IPS-15b (cell line): Measurements from ENCODE around the gene SHANK1.
"Not testable (repeated sequence)": the region's sequence is repeated elsewhere in the genome, so short reads cannot be mapped to it uniquely, and the experiment has no call there.

Experiments used
- H3K27me3 ChIP-seq: one replicate; pipeline ENCODE4 v1.6.1; 2013; ENCODE audit warnings: low read length; ENCODE audit not compliant: control insufficient read depth, insufficient read depth
- H3K36me3 ChIP-seq: one replicate; pipeline ENCODE4 v1.6.1; 2013; ENCODE audit warnings: low read length; ENCODE audit not compliant: control insufficient read depth, insufficient read depth
- H3K4me1 ChIP-seq: one replicate; pipeline ENCODE4 v1.6.1; 2013; ENCODE audit warnings: mild to moderate bottlenecking, low read length; ENCODE audit not compliant: control insufficient read depth, insufficient read depth
- H3K4me3 ChIP-seq: one replicate; pipeline ENCODE4 v1.5.1; 2013; ENCODE audit warnings: low read depth, low read length
- H3K9ac ChIP-seq: one replicate; pipeline ENCODE4 v1.6.1; 2013; ENCODE audit warnings: low read depth, mild to moderate bottlenecking, low read length
- H3K9me3 ChIP-seq: one replicate; pipeline ENCODE4 v1.6.1; 2013; ENCODE audit warnings: mild to moderate bottlenecking, low read length; ENCODE audit not compliant: control insufficient read depth, insufficient read depth

The SHANK1 gene

GRCh38 chr19:50632151-50632835 lies 87.3 kb downstream of the SHANK1 start:
- no peaks in the 10 kb centered on the region for H3K4me1 ChIP-seq
- peaks cover 13% of the 10 kb centered on the region for H3K27me3 ChIP-seq
- H3K4me3 ChIP-seq, result no peak overlapping the region
- no peaks in the 10 kb centered on the region for H3K36me3 ChIP-seq
- H3K9ac ChIP-seq, result no peak overlapping the region
- H3K9me3 ChIP-seq, result peaks cover 9% of the 10 kb centered on the region

- no peaks in the 10 kb centered on the region for H3K4me1 ChIP-seq
- peaks cover 9% of the 10 kb centered on the region for H3K9me3 ChIP-seq
- H3K27me3 ChIP-seq, result no peaks in the 10 kb centered on the region
- H3K36me3 ChIP-seq, result no peaks in the 10 kb centered on the region
- H3K4me3 ChIP-seq, result no peak overlapping the region
- H3K9ac ChIP-seq, result no peak overlapping the region
Measured at GRCh38 chr19:50629801-50630200, 89.8 kb downstream of the SHANK1 start.

GRCh38 chr19:50629194-50629593 lies 90.4 kb downstream of the SHANK1 start:
- Histone ChIP-seq H3K4me3 (no peak overlapping the region), H3K9ac (no peak overlapping the region), H3K36me3 (no peaks in the 10 kb centered on the region), H3K4me1 (no peaks in the 10 kb centered on the region), H3K9me3 (peaks cover 7% of the 10 kb centered on the region), H3K27me3 (no peaks in the 10 kb centered on the region)

GRCh38 chr19:50628551-50628950 lies 91.1 kb downstream of the SHANK1 start:
- no peaks in the 10 kb centered on the region for H3K4me1 ChIP-seq
- no peaks in the 10 kb centered on the region for H3K36me3 ChIP-seq
- peaks cover 3% of the 10 kb centered on the region for H3K9me3 ChIP-seq
- no peak overlapping the region for H3K4me3 ChIP-seq
- H3K9ac ChIP-seq, result no peak overlapping the region
- H3K27me3 ChIP-seq, result no peaks in the 10 kb centered on the region

- H3K9ac ChIP-seq, result no peak overlapping the region
Measured at GRCh38 chr19:50628146-50628545, 91.5 kb downstream of the SHANK1 start.

GRCh38 chr19:50626795-50627194 lies 92.8 kb downstream of the SHANK1 start:
- H3K4me3 ChIP-seq, result no peak overlapping the region
- H3K9me3 ChIP-seq, result no peaks in the 10 kb centered on the region
- H3K9ac ChIP-seq, result no peak overlapping the region
- H3K4me1 ChIP-seq, result no peaks in the 10 kb centered on the region
- no peaks in the 10 kb centered on the region for H3K36me3 ChIP-seq
- H3K27me3 ChIP-seq, result no peaks in the 10 kb centered on the region

More at GRCh38 chr19:50628146-50628545, 91.5 kb downstream of the SHANK1 start:
- Histone ChIP-seq H3K9me3 (no peaks in the 10 kb centered on the region), H3K4me1 (no peaks in the 10 kb centered on the region), H3K4me3 (no peak overlapping the region), H3K36me3 (no peaks in the 10 kb centered on the region), H3K27me3 (no peaks in the 10 kb centered on the region)

GRCh38 chr19:50626011-50626410 lies 93.6 kb downstream of the SHANK1 start:
- H3K27me3 ChIP-seq, result no peaks in the 10 kb centered on the region
- H3K36me3 ChIP-seq, result no peaks in the 10 kb centered on the region
- no peak overlapping the region for H3K4me3 ChIP-seq
- H3K4me1 ChIP-seq, result no peaks in the 10 kb centered on the region
- H3K9me3 ChIP-seq, result no peaks in the 10 kb centered on the region
- no peak overlapping the region for H3K9ac ChIP-seq

- H3K9me3 ChIP-seq, result no peaks in the 10 kb centered on the region
- H3K9ac ChIP-seq, result no peak overlapping the region
Measured at GRCh38 chr19:50624949-50625600, 94.5 kb downstream of the SHANK1 start.

GRCh38 chr19:50620394-50620906 lies 99.2 kb downstream of the SHANK1 start:
- not testable (repeated sequence) for H3K4me3 ChIP-seq, H3K9ac ChIP-seq, H3K4me1 ChIP-seq

More at GRCh38 chr19:50624949-50625600, 94.5 kb downstream of the SHANK1 start:
- no peaks in the 10 kb centered on the region for H3K27me3 ChIP-seq
- H3K4me1 ChIP-seq, result no peaks in the 10 kb centered on the region
- H3K36me3 ChIP-seq, result no peaks in the 10 kb centered on the region
- no peak overlapping the region for H3K4me3 ChIP-seq

GRCh38 chr19:50619184-50619583 lies 100.4 kb downstream of the SHANK1 start:
- not testable (repeated sequence) for H3K4me1 ChIP-seq, H3K4me3 ChIP-seq, H3K9ac ChIP-seq, H3K36me3 ChIP-seq, H3K9me3 ChIP-seq, H3K27me3 ChIP-seq

More at GRCh38 chr19:50620394-50620906, 99.2 kb downstream of the SHANK1 start:
- not testable (repeated sequence) for H3K36me3 ChIP-seq, H3K9me3 ChIP-seq, H3K27me3 ChIP-seq

- not testable (repeated sequence) for H3K9ac ChIP-seq, H3K4me3 ChIP-seq, H3K27me3 ChIP-seq, H3K36me3 ChIP-seq, H3K9me3 ChIP-seq, H3K4me1 ChIP-seq
Measured at GRCh38 chr19:50618379-50618778, 101.2 kb downstream of the SHANK1 start.
